Mesenchymal stem cell (in vitro differentiated cells and primary cell): ENCODE data around the gene GALNT1.

Source experiments
- DNase-seq: peaks from one replicate; pipeline ENCODE4 v3.0.0-alpha.2; 2013
- H2AFZ ChIP-seq: one replicate; pipeline ENCODE4 v1.6.1; 2013; ENCODE audit warnings: low read depth, mild to moderate bottlenecking, control low read depth, inconsistent platforms, low read length, moderate library complexity
- H2AK5ac ChIP-seq: 2 replicates; pipeline ENCODE4 v1.6.1; 2013; ENCODE audit warnings: low read length, moderate library complexity, mild to moderate bottlenecking, inconsistent platforms; ENCODE audit not compliant: severe bottlenecking
- H2BK120ac ChIP-seq: one replicate; pipeline ENCODE4 v1.6.1; 2013; ENCODE audit warnings: low read depth, mild to moderate bottlenecking, inconsistent platforms, low read length, moderate library complexity
- H2BK12ac ChIP-seq, 2 experiments: one replicate each; pipeline ENCODE4 v1.6.1; 2013; ENCODE audit warnings: inconsistent platforms in 2 of 2, low read length in 2 of 2, mild to moderate bottlenecking in 2 of 2, moderate library complexity in 2 of 2, control low read depth in 1 of 2
- H2BK15ac ChIP-seq: one replicate; pipeline ENCODE4 v1.6.1; 2013; ENCODE audit warnings: mild to moderate bottlenecking, low read depth, inconsistent platforms; ENCODE audit not compliant: poor library complexity, severe bottlenecking
- H2BK5ac ChIP-seq: 2 replicates; pipeline ENCODE4 v1.6.1; 2013; ENCODE audit warnings: low read depth, mild to moderate bottlenecking, low read length, control low read depth, inconsistent platforms; ENCODE audit not compliant: poor library complexity, severe bottlenecking
- H3K14ac ChIP-seq, 2 experiments: one replicate each; pipeline ENCODE4 v1.6.1; 2013; ENCODE audit warnings: inconsistent platforms in 2 of 2, low read length in 2 of 2, control low read depth in 1 of 2, mild to moderate bottlenecking in 1 of 2, moderate library complexity in 1 of 2
- H3K18ac ChIP-seq, 2 experiments: one replicate each; pipeline ENCODE4 v1.6.1; 2013; ENCODE audit warnings: inconsistent platforms in 2 of 2, low read length in 2 of 2, control low read depth in 1 of 2, low read depth in 1 of 2, mild to moderate bottlenecking in 1 of 2
- H3K23ac ChIP-seq, 2 experiments: one replicate each; pipeline ENCODE4 v1.6.1; 2013; ENCODE audit warnings: inconsistent platforms in 2 of 2, low read length in 2 of 2, mild to moderate bottlenecking in 2 of 2, moderate library complexity in 2 of 2, control low read depth in 1 of 2
- H3K27ac ChIP-seq: 2 replicates; pipeline ENCODE4 v1.5.1; 2013; ENCODE audit warnings: mild to moderate bottlenecking, moderate library complexity, low read length, control low read depth, inconsistent platforms; ENCODE audit not compliant: poor library complexity, severe bottlenecking
- H3K27me3 ChIP-seq, 2 experiments: 2 replicates each; pipeline versions ENCODE4 v1.6.1 to v1.7.0; 2013; ENCODE audit warnings: low read length in 2 of 2, mild to moderate bottlenecking in 2 of 2, moderate library complexity in 2 of 2, control low read depth in 1 of 2, inconsistent platforms in 1 of 2; ENCODE audit not compliant: control insufficient read depth in 1 of 2, insufficient read depth in 1 of 2
- H3K36me3 ChIP-seq, 2 experiments: 2 replicates each; pipeline versions ENCODE4 v1.6.1 to v1.7.0; 2013; ENCODE audit warnings: low read length in 2 of 2, control low read depth in 1 of 2, inconsistent platforms in 1 of 2, low read depth in 1 of 2, mild to moderate bottlenecking in 1 of 2; ENCODE audit not compliant: insufficient read depth in 2 of 2, control insufficient read depth in 1 of 2
- H3K4ac ChIP-seq, 2 experiments: one replicate each; pipeline ENCODE4 v1.6.1; 2013; ENCODE audit warnings: inconsistent platforms in 2 of 2, low read length in 2 of 2, mild to moderate bottlenecking in 2 of 2, moderate library complexity in 2 of 2, control low read depth in 1 of 2, low read depth in 1 of 2
- H3K4me1 ChIP-seq: 2 replicates; pipeline ENCODE4 v1.6.1; 2013; ENCODE audit warnings: low read depth, low read length, control low read depth; ENCODE audit not compliant: control insufficient read depth, insufficient read depth
- H3K4me2 ChIP-seq: 2 replicates; pipeline ENCODE4 v1.6.1; 2013; ENCODE audit warnings: low read length, mild to moderate bottlenecking, inconsistent platforms; ENCODE audit not compliant: poor library complexity, severe bottlenecking
- H3K4me3 ChIP-seq, 2 experiments: 2 replicates each; pipeline versions ENCODE4 v1.5.1 to v1.7.0; 2013; ENCODE audit warnings: low read length in 2 of 2, mild to moderate bottlenecking in 2 of 2, control low read depth in 1 of 2, low read depth in 1 of 2; ENCODE audit not compliant: insufficient read depth in 1 of 2
- H3K79me1 ChIP-seq: replicated peaks from 2 replicates; pipeline ENCODE4 v1.6.1; 2013; ENCODE audit warnings: mild to moderate bottlenecking, control low read depth, low read length, inconsistent platforms; ENCODE audit not compliant: poor library complexity, severe bottlenecking
- H3K9ac ChIP-seq: 2 replicates; pipeline ENCODE4 v1.7.0; 2013; ENCODE audit warnings: mild to moderate bottlenecking, low read length, moderate library complexity
- H3K9me3 ChIP-seq: 2 replicates; pipeline ENCODE4 v1.7.0; 2013; ENCODE audit warnings: mild to moderate bottlenecking, low read length; ENCODE audit not compliant: control insufficient read depth
- H4K8ac ChIP-seq: one replicate; pipeline ENCODE4 v1.6.1; 2013; ENCODE audit warnings: inconsistent platforms, mild to moderate bottlenecking, low read length, moderate library complexity
- H4K91ac ChIP-seq: one replicate; pipeline ENCODE4 v1.6.1; 2013; ENCODE audit warnings: mild to moderate bottlenecking, low read length, inconsistent platforms
- WGBS: methylation state at CpG from one replicate; pipeline ENCODE4 v1.1.7; 2013; ENCODE audit warnings: mixed read lengths; 5-methylcytosine and 5-hydroxymethylcytosine counted together

Gene GALNT1

DNA sequence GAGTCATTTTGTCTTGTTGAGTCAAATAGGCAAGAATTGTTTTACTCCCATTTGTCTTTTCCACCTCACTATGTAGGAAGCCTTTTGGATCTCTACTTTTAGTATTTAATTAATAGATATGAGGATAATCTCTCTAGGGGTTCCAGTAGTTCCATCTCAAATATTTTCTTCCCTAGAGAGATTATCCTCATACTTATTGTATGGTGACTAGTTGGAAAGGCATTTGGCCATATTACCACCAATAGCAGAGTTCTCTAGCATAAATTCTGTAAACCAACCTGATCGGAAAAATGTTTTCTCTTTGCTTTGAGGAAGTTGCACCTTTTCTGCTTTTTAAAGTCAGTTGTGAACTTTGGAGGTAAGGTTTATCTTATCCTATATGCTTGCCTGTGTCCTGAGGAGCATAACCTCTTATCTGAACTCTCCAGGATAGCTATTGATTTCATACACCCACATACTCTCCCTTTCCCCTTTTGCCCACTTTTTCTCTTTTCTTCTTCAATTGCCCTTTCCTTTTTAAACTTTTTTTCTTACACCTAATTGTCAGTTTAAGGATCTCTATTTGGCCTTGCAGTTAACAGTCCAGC, 100.8 kb downstream of the GALNT1 start:
- Histone ChIP-seq H2BK12ac (no peak overlapping the region), H3K79me1 (peaks cover 5% of the 10 kb centered on the region), H2AFZ (no peak overlapping the region), H2BK120ac (no peak overlapping the region), H3K36me3 (peaks cover 3 to 37% of the 10 kb centered on the region in 2 experiments), H3K18ac (no peak overlapping the region), H3K9ac (no peak overlapping the region), H3K4ac (no peak overlapping the region), H3K27ac (no peak overlapping the region), H2BK15ac (no peak overlapping the region), H2AK5ac (no peak overlapping the region), H4K8ac (no peak overlapping the region), H3K27me3 (no peaks in the 10 kb centered on the region), H3K23ac (no peak overlapping the region), H3K9me3 (no peaks in the 10 kb centered on the region), H3K4me1 (no peaks in the 10 kb centered on the region), H3K4me2 (no peak overlapping the region), H4K91ac (no peak overlapping the region), H3K4me3 (no peak overlapping the region), H2BK5ac (no peak overlapping the region), H3K14ac (no peak overlapping the region)
- WGBS, result no CpG with 5 or more reads among the region's 1 CpG
- no peak for DNase-seq

DNA sequence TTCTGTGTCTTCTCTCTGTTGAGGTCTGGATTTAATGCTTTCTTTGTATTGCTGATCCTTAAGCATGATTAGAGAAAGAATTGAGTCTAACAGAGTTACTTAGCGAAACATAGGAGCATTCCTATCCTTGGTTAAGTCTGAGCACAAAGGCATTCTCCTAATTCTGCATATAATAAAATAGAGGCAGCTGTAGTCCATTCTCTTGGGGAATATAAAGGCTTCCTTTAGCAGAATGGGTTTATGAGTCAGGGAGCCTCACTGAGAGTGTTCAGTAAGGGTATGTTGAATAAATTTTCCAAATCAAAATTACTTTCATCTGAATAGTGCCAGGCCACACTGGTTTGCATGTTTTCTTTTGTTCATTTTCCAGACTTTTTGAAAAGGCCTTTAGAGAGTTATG, 101.5 kb downstream of the GALNT1 start:
- WGBS, result 100% methylated on average over 1 of the region's 1 CpG

GRCh38 chr18:35688757-35689156, 107.2 kb downstream of the GALNT1 start:
- no peak overlapping the region for H2BK15ac ChIP-seq
- no peak overlapping the region for H3K18ac ChIP-seq
- H2BK12ac ChIP-seq, result no peak overlapping the region
- H2BK5ac ChIP-seq, result no peak overlapping the region
- H3K9ac ChIP-seq, result no peak overlapping the region
- H2AFZ ChIP-seq, result no peak overlapping the region
- H3K4ac ChIP-seq, result no peak overlapping the region
- peaks cover 3 to 50% of the 10 kb centered on the region in 2 experiments for H3K36me3 ChIP-seq
- no peak overlapping the region for H3K27ac ChIP-seq
- no peak overlapping the region for H3K4me2 ChIP-seq
- no peak overlapping the region for H2BK120ac ChIP-seq
- no CpG with 5 or more reads among the region's 1 CpG for WGBS
- H3K4me1 ChIP-seq, result no peaks in the 10 kb centered on the region
- H3K14ac ChIP-seq, result no peak overlapping the region
- H3K79me1 ChIP-seq, result peaks cover 10% of the 10 kb centered on the region
- H4K8ac ChIP-seq, result no peak overlapping the region
- no peak overlapping the region for H2AK5ac ChIP-seq
- no peak overlapping the region for H3K23ac ChIP-seq
- no peaks in the 10 kb centered on the region for H3K9me3 ChIP-seq
- H3K4me3 ChIP-seq, result no peak overlapping the region
- no peak overlapping the region for H4K91ac ChIP-seq
- DNase-seq, result no peak
- H3K27me3 ChIP-seq, result no peaks in the 10 kb centered on the region

More for the DNA sequence above, 101.5 kb downstream of the GALNT1 start:
- no peaks in the 10 kb centered on the region for H3K9me3 ChIP-seq
- no peak overlapping the region for H2BK5ac ChIP-seq
- no peak overlapping the region for H3K27ac ChIP-seq
- no peak for DNase-seq
- H3K27me3 ChIP-seq, result no peaks in the 10 kb centered on the region
- no peak overlapping the region for H3K23ac ChIP-seq
- H3K14ac ChIP-seq, result no peak overlapping the region
- no peaks in the 10 kb centered on the region for H3K4me1 ChIP-seq
- no peak overlapping the region for H3K4ac ChIP-seq
- no peak overlapping the region for H2AK5ac ChIP-seq
- no peak overlapping the region for H2BK12ac ChIP-seq
- H2BK15ac ChIP-seq, result no peak overlapping the region
- H3K79me1 ChIP-seq, result peaks cover 8% of the 10 kb centered on the region
- H4K8ac ChIP-seq, result no peak overlapping the region
- peaks cover 3 to 32% of the 10 kb centered on the region in 2 experiments for H3K36me3 ChIP-seq
- H2AFZ ChIP-seq, result no peak overlapping the region
- H2BK120ac ChIP-seq, result no peak overlapping the region
- H4K91ac ChIP-seq, result no peak overlapping the region
- no peak overlapping the region for H3K9ac ChIP-seq
- no peak overlapping the region for H3K4me2 ChIP-seq
- H3K18ac ChIP-seq, result no peak overlapping the region
- no peak overlapping the region for H3K4me3 ChIP-seq

GRCh38 chr18:35689728-35690127, 108.2 kb downstream of the GALNT1 start:
- WGBS, result 91% methylated on average over 5 of the region's 5 CpGs
- no peak overlapping the region for H2BK5ac ChIP-seq

More at GRCh38 chr18:35689728-35690127, 108.2 kb downstream of the GALNT1 start:
- no peak for DNase-seq
- H3K4me1 ChIP-seq, result no peaks in the 10 kb centered on the region
- no peak overlapping the region for H3K23ac ChIP-seq
- H2BK15ac ChIP-seq, result no peak overlapping the region
- H3K27ac ChIP-seq, result no peak overlapping the region
- no peak overlapping the region for H3K4ac ChIP-seq
- H2BK12ac ChIP-seq, result no peak overlapping the region
- no peak overlapping the region for H3K4me2 ChIP-seq
- H4K8ac ChIP-seq, result no peak overlapping the region
- H3K9ac ChIP-seq, result no peak overlapping the region
- peaks cover 3 to 53% of the 10 kb centered on the region in 2 experiments for H3K36me3 ChIP-seq
- no peak overlapping the region for H3K14ac ChIP-seq
- H2AK5ac ChIP-seq, result no peak overlapping the region
- H2AFZ ChIP-seq, result no peak overlapping the region
- no peaks in the 10 kb centered on the region for H3K9me3 ChIP-seq
- no peaks in the 10 kb centered on the region for H3K27me3 ChIP-seq
- peaks cover 10% of the 10 kb centered on the region for H3K79me1 ChIP-seq
- H4K91ac ChIP-seq, result no peak overlapping the region
- H3K18ac ChIP-seq, result no peak overlapping the region
- H3K4me3 ChIP-seq, result no peak overlapping the region
- no peak overlapping the region for H2BK120ac ChIP-seq
